NB4 (cell line): ENCODE data around the gene CLSTN2.

Source experiments
- DNase-seq: peaks from one replicate; pipeline ENCODE4 v3.0.0; 2010; ENCODE audit warnings: low read depth
- H3K4me3 ChIP-seq: one replicate; pipeline ENCODE4 v1.5.1; 2011; ENCODE audit warnings: mild to moderate bottlenecking, low read depth, low read length, moderate library complexity
- CTCF ChIP-seq: IDR thresholded peaks from one replicate; pipeline ENCODE4 v1.5.1; 2012; ENCODE audit warnings: low read depth, low read length
- MAX ChIP-seq: IDR thresholded peaks from 2 replicates; pipeline ENCODE4 v1.6.1; 2011; ENCODE audit warnings: low read depth, low read length
- MYC ChIP-seq: IDR thresholded peaks from 2 replicates; pipeline ENCODE4 v1.6.1; 2011; ENCODE audit warnings: low read depth, low read length
- POLR2A ChIP-seq: IDR thresholded peaks from 2 replicates; pipeline ENCODE4 v1.6.1; 2011; ENCODE audit warnings: mild to moderate bottlenecking; ENCODE audit not compliant: insufficient read length; ENCODE audit errors: extremely low read depth

CLSTN2 gene

GRCh38 chr3:140018556-140018955 lies 83.6 kb downstream of the CLSTN2 start:
- TF ChIP-seq CTCF = no peak
- TF ChIP-seq MYC = no peak
- TF ChIP-seq POLR2A = no peak
- no peak for TF ChIP-seq MAX
- DNase-seq = no peak
- H3K4me3 ChIP-seq = no peak overlapping the region

- H3K4me3 ChIP-seq = no peak overlapping the region
- DNase-seq = no peak
- no peak for TF ChIP-seq MYC
- no peak for TF ChIP-seq MAX
- no peak for TF ChIP-seq CTCF
Measured at GRCh38 chr3:140019946-140020345, 85.0 kb downstream of the CLSTN2 start.

GRCh38 chr3:140020541-140020940 lies 85.6 kb downstream of the CLSTN2 start:
- TF ChIP-seq POLR2A (no peak), MYC (no peak), CTCF (no peak)
- no peak overlapping the region for H3K4me3 ChIP-seq
- DNase-seq = no peak

- no peak for DNase-seq
- no peak for TF ChIP-seq CTCF
- TF ChIP-seq MYC = no peak
- TF ChIP-seq MAX = no peak
- TF ChIP-seq POLR2A = no peak
- no peak overlapping the region for H3K4me3 ChIP-seq
Measured at GRCh38 chr3:140021269-140021668, 86.3 kb downstream of the CLSTN2 start.

DNA sequence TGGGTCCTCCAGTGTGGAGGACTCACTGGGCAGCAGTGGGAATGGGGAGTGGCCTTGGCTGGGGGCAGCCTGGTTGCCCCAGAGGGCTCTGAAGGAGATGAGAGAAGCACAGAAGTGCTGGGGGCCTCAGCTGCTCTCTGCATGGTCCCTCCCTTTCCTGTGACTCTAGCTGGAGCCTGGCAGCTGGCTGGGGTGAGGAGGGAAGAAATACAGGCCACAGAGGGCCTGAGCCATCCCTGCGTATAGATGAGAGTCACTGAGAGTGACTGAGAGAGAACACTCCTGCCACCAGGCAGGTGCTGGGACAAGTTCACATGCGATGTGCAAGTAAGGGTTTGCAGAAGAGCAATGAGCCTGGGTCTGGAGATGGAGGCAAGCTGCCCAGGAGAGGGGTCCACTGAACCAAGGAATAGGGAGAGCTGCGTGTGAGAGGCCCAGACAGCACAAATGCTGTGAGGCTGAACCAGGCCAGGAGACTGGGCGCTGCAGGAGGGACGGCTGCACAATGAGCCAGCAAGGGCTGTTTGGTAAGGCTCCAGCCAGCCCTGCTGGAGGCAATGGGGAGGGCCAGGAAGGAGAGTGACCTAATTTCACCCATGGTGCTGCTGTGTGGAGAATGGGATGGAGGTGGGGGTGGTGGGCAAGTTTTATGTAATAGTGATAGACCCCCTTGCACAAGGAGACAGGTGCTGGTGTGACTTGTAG lies 87.2 kb downstream of the CLSTN2 start:
- no peak for TF ChIP-seq MAX
- TF ChIP-seq MYC = no peak
- TF ChIP-seq POLR2A = no peak
- no peak for TF ChIP-seq CTCF
- H3K4me3 ChIP-seq = no peak overlapping the region
- DNase-seq = no peak
